ENCODE measurements around the gene CLMP.

The CLMP gene

DNA sequence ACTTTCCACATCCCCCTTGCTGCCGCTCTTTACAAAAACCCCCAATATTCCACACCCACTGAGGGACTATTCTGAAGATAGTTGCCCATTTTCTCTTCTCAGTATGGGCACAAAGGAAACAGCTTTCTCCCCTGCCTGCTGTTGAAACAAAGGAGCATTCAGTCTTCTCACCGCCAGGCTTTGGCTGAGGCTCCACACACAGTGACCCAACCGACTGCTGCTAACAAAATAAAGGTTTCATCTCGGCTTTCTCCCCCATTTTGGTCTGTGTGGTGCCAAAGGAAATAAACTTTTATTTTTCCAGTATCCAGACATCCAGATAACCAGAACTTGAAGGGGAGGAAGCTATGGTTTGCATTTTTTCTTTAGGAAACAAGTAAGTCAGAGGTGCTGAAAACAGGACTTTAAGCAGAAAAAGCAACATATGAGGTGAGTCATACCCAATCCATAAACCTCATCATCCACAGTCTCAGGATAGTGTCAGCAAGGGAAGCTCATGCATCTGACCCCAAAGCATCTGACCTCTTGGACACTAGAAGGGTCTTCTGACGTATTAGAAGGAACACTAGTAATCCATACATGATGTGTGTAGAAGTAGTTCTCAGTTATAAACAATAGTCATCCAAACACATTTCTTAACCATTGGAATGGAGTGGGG is 6.4 kb downstream of the CLMP start:
- TF ChIP-seq TAF1 (IDR thresholded peaks at IDR 0.05; ENCODE audit: borderline replicate concordance, insufficient read depth, low read length) (no peak), SIN3A (IDR thresholded peaks at IDR 0.05; ENCODE audit: borderline replicate concordance, insufficient read depth, low read length) (no peak), POLR2AphosphoS5 (IDR thresholded peaks at IDR 0.05; ENCODE audit: low read depth, low read length) (no peak), FOXP2 (optimal IDR thresholded peaks at IDR 0.05; ENCODE audit: borderline replicate concordance, extremely low read depth, extremely low read length, insufficient read depth) (no peak)
- TF ChIP-seq, protein P1, sequence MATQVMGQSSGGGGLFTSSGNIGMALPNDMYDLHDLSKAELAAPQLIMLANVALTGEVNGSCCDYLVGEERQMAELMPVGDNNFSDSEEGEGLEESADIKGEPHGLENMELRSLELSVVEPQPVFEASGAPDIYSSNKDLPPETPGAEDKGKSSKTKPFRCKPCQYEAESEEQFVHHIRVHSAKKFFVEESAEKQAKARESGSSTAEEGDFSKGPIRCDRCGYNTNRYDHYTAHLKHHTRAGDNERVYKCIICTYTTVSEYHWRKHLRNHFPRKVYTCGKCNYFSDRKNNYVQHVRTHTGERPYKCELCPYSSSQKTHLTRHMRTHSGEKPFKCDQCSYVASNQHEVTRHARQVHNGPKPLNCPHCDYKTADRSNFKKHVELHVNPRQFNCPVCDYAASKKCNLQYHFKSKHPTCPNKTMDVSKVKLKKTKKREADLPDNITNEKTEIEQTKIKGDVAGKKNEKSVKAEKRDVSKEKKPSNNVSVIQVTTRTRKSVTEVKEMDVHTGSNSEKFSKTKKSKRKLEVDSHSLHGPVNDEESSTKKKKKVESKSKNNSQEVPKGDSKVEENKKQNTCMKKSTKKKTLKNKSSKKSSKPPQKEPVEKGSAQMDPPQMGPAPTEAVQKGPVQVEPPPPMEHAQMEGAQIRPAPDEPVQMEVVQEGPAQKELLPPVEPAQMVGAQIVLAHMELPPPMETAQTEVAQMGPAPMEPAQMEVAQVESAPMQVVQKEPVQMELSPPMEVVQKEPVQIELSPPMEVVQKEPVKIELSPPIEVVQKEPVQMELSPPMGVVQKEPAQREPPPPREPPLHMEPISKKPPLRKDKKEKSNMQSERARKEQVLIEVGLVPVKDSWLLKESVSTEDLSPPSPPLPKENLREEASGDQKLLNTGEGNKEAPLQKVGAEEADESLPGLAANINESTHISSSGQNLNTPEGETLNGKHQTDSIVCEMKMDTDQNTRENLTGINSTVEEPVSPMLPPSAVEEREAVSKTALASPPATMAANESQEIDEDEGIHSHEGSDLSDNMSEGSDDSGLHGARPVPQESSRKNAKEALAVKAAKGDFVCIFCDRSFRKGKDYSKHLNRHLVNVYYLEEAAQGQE (IDR thresholded peaks at IDR 0.05; ENCODE audit: insufficient read depth in 1 of 2, low read depth in 2 of 2, low read length in 2 of 2): no peak

DNA sequence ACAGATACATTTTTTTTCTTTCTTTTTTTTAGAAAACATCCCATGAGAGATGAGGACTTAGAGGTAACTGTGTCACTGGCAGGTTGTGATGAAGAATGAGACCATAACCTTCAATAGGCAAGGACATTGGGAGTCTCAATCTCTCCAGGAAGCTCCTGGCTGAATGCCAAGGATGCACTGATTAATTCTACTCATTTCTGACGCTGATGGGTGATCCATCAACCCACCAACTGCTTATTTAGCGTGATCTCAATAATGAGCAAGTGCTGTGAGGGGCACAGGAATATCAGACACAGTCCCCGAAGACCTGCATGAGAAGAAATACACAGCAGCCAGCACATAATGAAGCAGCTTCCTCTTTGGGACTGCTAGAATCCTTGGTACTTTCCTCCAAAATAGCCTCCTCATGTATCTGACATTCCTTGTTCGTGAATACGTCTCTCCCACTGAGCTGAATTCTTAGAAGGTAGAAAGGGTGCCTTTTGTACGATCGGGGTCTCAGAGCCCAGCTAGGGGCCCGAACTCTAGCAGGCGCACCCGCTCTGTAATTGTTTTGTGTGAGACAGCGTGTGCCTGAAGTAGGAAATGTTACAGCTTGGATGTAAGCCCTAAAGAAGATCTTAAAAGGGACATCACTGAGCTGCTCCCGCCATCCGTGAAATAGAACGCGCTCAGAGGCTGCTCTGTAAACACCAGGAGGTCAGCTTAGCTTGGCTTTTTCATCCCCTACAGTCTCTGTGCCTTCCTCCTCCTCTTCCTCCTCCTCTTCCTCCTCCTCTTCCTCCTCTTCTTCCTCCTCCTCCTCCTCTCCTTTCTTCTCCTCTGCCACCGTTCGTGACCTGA is 7.2 kb downstream of the CLMP start:
- TF ChIP-seq FOXP2 (optimal IDR thresholded peaks at IDR 0.05; ENCODE audit: borderline replicate concordance, extremely low read depth, extremely low read length, insufficient read depth) (no peak), SIN3A (IDR thresholded peaks at IDR 0.05; ENCODE audit: borderline replicate concordance, insufficient read depth, low read length) (no peak), TAF1 (IDR thresholded peaks at IDR 0.05; ENCODE audit: borderline replicate concordance, insufficient read depth, low read length) (no peak), POLR2AphosphoS5 (IDR thresholded peaks at IDR 0.05; ENCODE audit: low read depth, low read length) (no peak)
- TF ChIP-seq, protein P1 (IDR thresholded peaks at IDR 0.05; ENCODE audit: insufficient read depth in 1 of 2, low read depth in 2 of 2, low read length in 2 of 2): no peak

DNA sequence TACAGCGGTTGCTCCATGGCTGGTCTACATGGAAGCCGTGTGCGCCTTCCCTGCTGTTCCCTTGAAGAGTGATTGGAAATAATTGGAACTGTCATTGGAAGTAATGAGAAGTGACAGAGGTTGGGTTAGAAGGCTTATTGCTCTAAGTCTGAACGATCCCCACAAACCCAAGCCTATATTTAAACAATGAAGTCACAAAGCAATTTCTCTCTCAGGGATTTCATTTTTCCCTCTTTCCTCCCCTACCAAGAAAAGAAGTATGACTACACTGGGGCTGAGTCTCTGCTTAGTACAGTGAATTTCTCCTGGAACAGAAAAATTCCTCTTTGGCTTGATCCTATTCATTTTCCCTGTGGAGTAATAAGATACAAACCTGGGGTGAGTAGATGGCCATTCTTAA is 7.8 kb downstream of the CLMP start:
- TF ChIP-seq POLR2AphosphoS5 (IDR thresholded peaks at IDR 0.05; ENCODE audit: low read depth, low read length) (no peak), SIN3A (IDR thresholded peaks at IDR 0.05; ENCODE audit: borderline replicate concordance, insufficient read depth, low read length) (no peak), FOXP2 (optimal IDR thresholded peaks at IDR 0.05; ENCODE audit: borderline replicate concordance, extremely low read depth, extremely low read length, insufficient read depth) (no peak), TAF1 (IDR thresholded peaks at IDR 0.05; ENCODE audit: borderline replicate concordance, insufficient read depth, low read length) (no peak)
- TF ChIP-seq, protein P1 (IDR thresholded peaks at IDR 0.05; ENCODE audit: insufficient read depth in 1 of 2, low read depth in 2 of 2, low read length in 2 of 2): no peak

DNA sequence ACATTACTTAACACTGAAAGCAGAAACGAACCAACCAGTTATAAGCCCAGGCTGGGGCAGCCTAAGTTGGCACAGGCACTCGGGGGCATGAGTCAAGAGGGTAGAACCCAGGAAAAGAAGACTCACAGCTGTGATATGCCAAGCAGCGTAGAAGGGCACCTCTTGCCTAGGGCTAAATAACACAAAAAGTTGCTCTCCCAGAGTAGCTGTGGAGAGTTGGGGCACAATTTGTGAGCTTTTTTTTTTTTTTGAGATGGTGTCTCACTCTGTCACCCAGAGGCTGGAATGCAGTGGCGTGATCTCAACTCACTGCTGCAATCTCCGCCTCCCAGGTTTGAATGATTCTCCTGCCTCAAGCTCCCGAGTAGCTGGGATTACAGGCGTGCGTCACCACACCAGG is 8.8 kb downstream of the CLMP start:
- TF ChIP-seq POLR2AphosphoS5 (IDR thresholded peaks at IDR 0.05; ENCODE audit: low read depth, low read length) (no peak), TAF1 (IDR thresholded peaks at IDR 0.05; ENCODE audit: borderline replicate concordance, insufficient read depth, low read length) (no peak), SIN3A (IDR thresholded peaks at IDR 0.05; ENCODE audit: borderline replicate concordance, insufficient read depth, low read length) (no peak), FOXP2 (optimal IDR thresholded peaks at IDR 0.05; ENCODE audit: borderline replicate concordance, extremely low read depth, extremely low read length, insufficient read depth) (no peak)
- TF ChIP-seq, protein P1 (IDR thresholded peaks at IDR 0.05; ENCODE audit: insufficient read depth in 1 of 2, low read depth in 2 of 2, low read length in 2 of 2): no peak

Measured in PFSK-1 (cell line).